Uterus (tissue), 4 donors: ENCODE results near the gene TAT. TPM values are rescaled to one million over a fixed set of nuclear protein-coding genes. Genes with fewer than 3 reads are reported as not detected.
"Not testable (repeated sequence)": the region's sequence is repeated elsewhere in the genome, so short reads cannot be mapped to it uniquely, and the experiment has no call there.

Experiments used
- DNase-seq, 2 donors: peaks; one replicate each; pipeline ENCODE4 v3.0.0-alpha.2; 2019 to 2020
- H3K27ac ChIP-seq, 2 donors: fragments of 200-600 bp; sonication (generic); 1 replicate in 1 of 2; 2 replicates in 1 of 2; pipeline ENCODE4 v1.5.1; 2016 to 2018
- H3K27me3 ChIP-seq, 2 donors: fragments of 200-600 bp; sonication (generic); one replicate each; pipeline ENCODE4 v1.5.1; 2018 to 2019; ENCODE audit warnings: control low read depth in 1 of 2
- H3K36me3 ChIP-seq, 2 donors: fragments of 200-600 bp; sonication (generic); one replicate each; pipeline ENCODE4 v1.5.1; 2019; ENCODE audit warnings: control low read depth in 1 of 2
- H3K4me1 ChIP-seq, 2 donors: fragments of 200-600 bp; sonication (generic); one replicate each; pipeline ENCODE4 v1.5.1; 2018 to 2019; ENCODE audit warnings: control low read depth in 1 of 2
- H3K4me3 ChIP-seq, 2 donors: fragments of 200-600 bp; sonication (generic); 1 replicate in 1 of 2; 2 replicates in 1 of 2; pipeline ENCODE4 v1.5.1; 2018 to 2019; ENCODE audit warnings: mild to moderate bottlenecking in 1 of 2
- H3K9me3 ChIP-seq, 2 donors: fragments of 200-600 bp; sonication (generic); one replicate each; pipeline ENCODE4 v1.5.1; 2019; ENCODE audit warnings: control low read depth in 1 of 2
- POLR2A ChIP-seq, 2 donors: fragments of 450-650 bp; IDR thresholded peaks; one replicate each; pipeline ENCODE4 v1.6.1; 2016; ENCODE audit warnings: antibody characterized with exemption in 2 of 2, mild to moderate bottlenecking in 1 of 2, moderate library complexity in 1 of 2
- intact Hi-C: fragments of 100-400 bp; cut with DNase I; formaldehyde crosslinking; loops from one replicate; pipeline ENCODE4 v1.15.1; 2023; ENCODE audit warnings: low total_unique reads
- total RNA-seq, 4 donors: library from RNA; depleted of rRNA in 3 of 4; stranded (reverse); fragments of >200 nt in 3 of 4; gene quantifications; one replicate each; pipeline versions ENCODE4 v1.1.0 to v1.2.4, GENCODE V29; 2014 to 2023
- TF ChIP-seq, protein P1 (sequence below), 4 experiments: fragments of 200-600 bp in 2 of 4; fragments of 450-650 bp in 2 of 4; sonication (generic) in 2 of 4; IDR thresholded peaks; one replicate each; pipeline ENCODE4 v1.5.1; 2016 to 2019; ENCODE audit warnings: antibody characterized with exemption in 4 of 4, mild to moderate bottlenecking in 2 of 4, moderate library complexity in 1 of 4
- donor health status: DM: yes; HTN: yes; CAD: no.

Gene TAT
- total RNA-seq, 4 donors from 2014 or later: 0.07 to 0.24 TPM; not detected in 2

DNA sequence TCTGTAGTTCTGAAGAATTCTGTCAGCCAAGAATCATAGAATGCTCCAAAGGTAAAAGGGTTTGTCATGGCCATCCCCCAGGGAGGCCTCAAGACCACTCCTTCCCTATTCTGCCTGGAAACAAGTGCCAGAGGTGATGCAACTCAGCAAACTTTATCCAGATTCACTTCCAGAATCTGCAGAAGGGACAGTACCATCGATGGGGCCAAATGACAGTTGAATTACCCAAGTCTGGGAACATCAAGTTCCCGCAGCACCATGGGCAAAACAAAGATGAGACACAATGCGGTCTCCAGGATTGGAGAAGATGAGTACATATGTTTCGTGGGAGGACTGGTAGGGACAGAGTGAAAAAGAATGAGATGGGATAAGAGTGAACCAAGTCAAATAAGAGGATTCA lies 13.7 kb upstream of the TAT start:
- intact Hi-C loops: no loop called here
- TF ChIP-seq POLR2A (IDR thresholded peaks at IDR 0.05): no peak
- TF ChIP-seq, protein P1, sequence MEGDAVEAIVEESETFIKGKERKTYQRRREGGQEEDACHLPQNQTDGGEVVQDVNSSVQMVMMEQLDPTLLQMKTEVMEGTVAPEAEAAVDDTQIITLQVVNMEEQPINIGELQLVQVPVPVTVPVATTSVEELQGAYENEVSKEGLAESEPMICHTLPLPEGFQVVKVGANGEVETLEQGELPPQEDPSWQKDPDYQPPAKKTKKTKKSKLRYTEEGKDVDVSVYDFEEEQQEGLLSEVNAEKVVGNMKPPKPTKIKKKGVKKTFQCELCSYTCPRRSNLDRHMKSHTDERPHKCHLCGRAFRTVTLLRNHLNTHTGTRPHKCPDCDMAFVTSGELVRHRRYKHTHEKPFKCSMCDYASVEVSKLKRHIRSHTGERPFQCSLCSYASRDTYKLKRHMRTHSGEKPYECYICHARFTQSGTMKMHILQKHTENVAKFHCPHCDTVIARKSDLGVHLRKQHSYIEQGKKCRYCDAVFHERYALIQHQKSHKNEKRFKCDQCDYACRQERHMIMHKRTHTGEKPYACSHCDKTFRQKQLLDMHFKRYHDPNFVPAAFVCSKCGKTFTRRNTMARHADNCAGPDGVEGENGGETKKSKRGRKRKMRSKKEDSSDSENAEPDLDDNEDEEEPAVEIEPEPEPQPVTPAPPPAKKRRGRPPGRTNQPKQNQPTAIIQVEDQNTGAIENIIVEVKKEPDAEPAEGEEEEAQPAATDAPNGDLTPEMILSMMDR (IDR thresholded peaks at IDR 0.05): no peak
- H3K27me3 ChIP-seq: no peaks in the 10 kb centered on the region
- H3K4me3 ChIP-seq: no peak overlapping the region
- no peaks in the 10 kb centered on the region for H3K36me3 ChIP-seq
- H3K9me3 ChIP-seq: no peaks in the 10 kb centered on the region
- DNase-seq: no peak
- no peak overlapping the region for H3K27ac ChIP-seq
- no peaks in the 10 kb centered on the region for H3K4me1 ChIP-seq

DNA sequence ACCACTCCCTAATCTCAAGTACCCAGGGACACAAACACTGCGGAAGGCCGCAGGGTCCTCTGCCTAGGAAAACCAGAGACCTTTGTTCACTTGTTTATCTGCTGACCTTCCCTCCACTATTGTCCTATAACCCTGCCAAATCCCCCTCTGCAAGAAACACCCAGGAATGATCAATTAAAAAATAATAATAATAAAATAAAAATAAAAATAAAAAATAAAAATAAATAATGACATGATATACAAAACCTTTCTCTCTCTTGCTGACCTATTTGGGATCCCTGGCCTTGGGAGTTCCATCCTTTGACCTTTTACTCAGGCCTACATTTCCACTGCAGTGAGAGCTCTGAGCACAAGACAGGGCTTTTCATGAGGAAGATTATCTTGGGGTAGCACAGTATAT lies 13.2 kb upstream of the TAT start:
- H3K36me3 ChIP-seq, DNase-seq, H3K4me3 ChIP-seq, intact Hi-C loops, H3K4me1 ChIP-seq, H3K27me3 ChIP-seq, H3K27ac ChIP-seq, H3K9me3 ChIP-seq: not testable (repeated sequence)

DNA sequence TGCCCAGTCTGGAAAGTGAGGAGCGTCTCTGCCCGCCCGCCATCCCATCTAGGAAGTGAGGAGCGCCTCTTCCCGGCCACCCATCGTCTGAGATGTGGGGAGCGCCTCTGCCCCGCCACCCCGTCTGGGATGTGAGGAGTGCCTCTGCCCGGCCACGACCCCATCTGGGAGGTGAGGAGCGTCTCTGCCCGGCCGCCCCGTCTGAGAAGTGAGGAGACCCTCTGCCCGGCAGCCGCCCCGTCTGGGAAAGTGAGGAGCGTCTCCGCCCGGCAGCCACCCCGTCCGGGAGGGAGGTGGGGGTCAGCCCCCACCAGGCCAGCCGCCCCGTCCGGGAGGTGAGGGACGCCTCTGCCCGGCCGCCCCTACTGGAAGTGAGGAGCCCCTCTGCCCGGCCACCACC lies 12.4 kb upstream of the TAT start:
- intact Hi-C loops, H3K9me3 ChIP-seq, H3K27ac ChIP-seq, H3K27me3 ChIP-seq, H3K4me1 ChIP-seq, H3K4me3 ChIP-seq, H3K36me3 ChIP-seq, DNase-seq: not testable (repeated sequence)

- no peaks in the 10 kb centered on the region for H3K36me3 ChIP-seq
- no peak for TF ChIP-seq POLR2A (IDR thresholded peaks at IDR 0.05)
- TF ChIP-seq, protein P1 (IDR thresholded peaks at IDR 0.05): no peak
- intact Hi-C loops: no loop called here
Measured at GRCh38 chr16:71585318-71585703, 8.4 kb upstream of the TAT start.

GRCh38 chr16:71584543-71585317 lies 7.8 kb upstream of the TAT start:
- TF ChIP-seq, protein P1 (IDR thresholded peaks at IDR 0.05): no peak
- H3K4me1 ChIP-seq: no peaks in the 10 kb centered on the region
- H3K36me3 ChIP-seq: no peaks in the 10 kb centered on the region
- H3K27ac ChIP-seq: no peak overlapping the region
- H3K4me3 ChIP-seq: no peak overlapping the region
- intact Hi-C loops: no loop called here
- H3K9me3 ChIP-seq: no peaks in the 10 kb centered on the region
- DNase-seq: no peak
- H3K27me3 ChIP-seq: no peaks in the 10 kb centered on the region

More at GRCh38 chr16:71585318-71585703, 8.4 kb upstream of the TAT start:
- H3K27ac ChIP-seq: no peak overlapping the region
- no peaks in the 10 kb centered on the region for H3K27me3 ChIP-seq
- H3K9me3 ChIP-seq: no peaks in the 10 kb centered on the region
- no peaks in the 10 kb centered on the region for H3K4me1 ChIP-seq
- no peak overlapping the region for H3K4me3 ChIP-seq
- no peak for DNase-seq

DNA sequence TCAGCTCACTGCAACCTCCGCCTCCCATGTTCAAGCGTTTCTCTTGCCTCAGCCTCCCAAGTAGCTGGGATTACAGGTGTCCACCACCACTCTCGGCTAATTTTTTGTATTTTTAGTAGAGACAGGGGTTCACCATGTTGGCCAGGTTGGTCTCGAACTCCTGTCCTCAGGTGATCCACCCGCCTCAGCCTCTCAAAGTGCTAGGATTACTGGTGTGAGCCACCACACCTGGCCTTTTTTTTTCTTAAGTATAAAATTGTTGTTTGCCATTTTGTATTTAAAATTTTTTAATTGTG lies 5.6 kb upstream of the TAT start:
- intact Hi-C loops, DNase-seq, H3K4me3 ChIP-seq, H3K27me3 ChIP-seq, H3K36me3 ChIP-seq, H3K9me3 ChIP-seq, H3K4me1 ChIP-seq, H3K27ac ChIP-seq: not testable (repeated sequence)

GRCh38 chr16:71574702-71575101 lies 2.2 kb downstream of the TAT start:
- no peaks in the 10 kb centered on the region for H3K4me1 ChIP-seq
- H3K27me3 ChIP-seq: no peaks in the 10 kb centered on the region
- no peak overlapping the region for H3K4me3 ChIP-seq
- no peaks in the 10 kb centered on the region for H3K36me3 ChIP-seq
- H3K9me3 ChIP-seq: no peaks in the 10 kb centered on the region
- intact Hi-C loops: no loop called here
- TF ChIP-seq POLR2A (IDR thresholded peaks at IDR 0.05): no peak
- TF ChIP-seq, protein P1 (IDR thresholded peaks at IDR 0.05): no peak
- no peak for DNase-seq
- no peak overlapping the region for H3K27ac ChIP-seq
